A375 (cell line): ENCODE measurements around the gene DEFB119. TPM values are rescaled to one million over a fixed set of nuclear protein-coding genes. Genes with fewer than 3 reads are reported as not detected.

ENCODE experiments used
- small RNA-seq: library from RNA; depleted of rRNA; stranded (forward); fragments of <200 nt; gene quantifications from one replicate; pipeline ENCODE3, GENCODE V24; 2014
- total RNA-seq: library from RNA; depleted of rRNA; stranded (reverse); fragments of >200 nt; shearing (Covaris generic); gene quantifications from 2 replicates; pipeline ENCODE4 v1.2.3, GENCODE V29; 2014; rRNA removed

The DEFB119 gene
- not detected in 2 replicates for total RNA-seq

GRCh38 chr20:31390490-31390889 lies at the start of gene DEFB119:
TSS of gene DEFB119 (minus strand) at chr20:31390590. CDS start at chr20:31390483, 107 bp downstream.

GRCh38 chr20:31406115-31406514 lies 15.7 kb upstream of the DEFB119 start, which contains the start of gene DEFB121:
TSS of gene DEFB121 (minus strand) at chr20:31406215. CDS start at chr20:31406152, 63 bp downstream.

GRCh38 chr20:31368301-31368700 lies 22.1 kb downstream of the DEFB119 start, which contains the start of gene DEFB118:
TSS of gene DEFB118 (plus strand) at chr20:31368601. CDS start at chr20:31368651, 50 bp downstream.

Small RNAs within 50 kb of the gene (small RNA-seq; reads per million reads assigned to genes)
- gene DEFB117 (not detected), gene RF00561 (not detected), gene RNA5SP480 (0.29 reads per million)

Other genes starting within 250 kb of the DEFB119 start
- not detected in 2 replicates for gene DEFB115, start 132.9 kb downstream of the DEFB119 start, total RNA-seq
- not detected in 2 replicates for gene DEFB116, start 82.0 kb downstream of the DEFB119 start, total RNA-seq
- gene DEFB118, start 22.0 kb downstream of the DEFB119 start, total RNA-seq, result not detected in 2 replicates
- gene DEFB121, start 15.6 kb upstream of the DEFB119 start, total RNA-seq, result not detected in 2 replicates
- gene DEFB123, start 50.0 kb upstream of the DEFB119 start, total RNA-seq, result not detected in 2 replicates
- not detected in 2 replicates for gene DEFB124, start 84.5 kb upstream of the DEFB119 start, total RNA-seq
- 0.23 and 1.5 TPM in 2 replicates for gene REM1, start 84.7 kb upstream of the DEFB119 start, total RNA-seq
- 81.3 and 109 TPM in 2 replicates for gene HM13, start 123.9 kb upstream of the DEFB119 start, total RNA-seq
- 813 and 881 TPM in 2 replicates for gene ID1, start 214.7 kb upstream of the DEFB119 start, total RNA-seq
- not detected in 2 replicates for gene COX4I2, start 247.3 kb upstream of the DEFB119 start, total RNA-seq